Measurements from ENCODE around the gene LMF1. TPM values are rescaled to one million over a fixed set of nuclear protein-coding genes. Genes with fewer than 3 reads are reported as not detected.

LMF1 gene
- total and polyA plus RNA-seq, 2 donors (not counting 1 experiment from before 2014, with no cell fraction given) = 36.4 to 63.2 TPM

- Histone ChIP-seq H3K27ac (ENCODE audit: low read length in 2 of 2) (no peak overlapping the region), H3K27me3 (replicated peaks in 1 of 4; ENCODE audit: control extremely low read depth in 1 of 4, control insufficient read depth in 3 of 4, insufficient read depth in 4 of 4, low read length in 3 of 4) (peaks cover 0 to 54% (median 16%) of the 10 kb centered on the region in 4 experiments), H3K4me2 (replicated peaks; ENCODE audit: low read depth, low read length, poor library complexity, severe bottlenecking) (peak overlapping the region; percentile 97), H3K9me3 (ENCODE audit: control extremely low read depth in 1 of 3, control insufficient read depth in 2 of 3, insufficient read depth in 1 of 3, low read length in 2 of 3) (peaks cover 0 to 8% (median 0%) of the 10 kb centered on the region in 3 donors), H4K20me1 (ENCODE audit: control insufficient read depth, insufficient read depth, low read length, poor library complexity, severe bottlenecking) (no peaks in the 10 kb centered on the region), H3K4me3 (ENCODE audit: control extremely low read depth in 1 of 5, extremely low read depth in 1 of 5, insufficient read depth in 1 of 5, low read depth in 2 of 5, low read length in 4 of 5) (peak overlapping the region in 3 of 5 experiments; percentile 11 to 33 (median 26)), H3K4me1 (ENCODE audit: control insufficient read depth in 2 of 2, insufficient read depth in 2 of 2, low read length in 2 of 2) (peaks cover 15 to 22% of the 10 kb centered on the region in 2 donors), H3K36me3 (replicated peaks in 1 of 2; ENCODE audit: control extremely low read depth in 1 of 2, control insufficient read depth in 1 of 2, extremely low read depth in 1 of 2, insufficient read depth in 2 of 2, low read length in 1 of 2) (no peaks in the 10 kb centered on the region), H3K79me2 (ENCODE audit: control insufficient read depth, insufficient read depth, low read length) (no peaks in the 10 kb centered on the region), H2AFZ (ENCODE audit: insufficient read depth, low read depth, low read length, poor library complexity, severe bottlenecking) (no peak overlapping the region), H3K9ac (ENCODE audit: low read length) (peak overlapping the region; percentile 35)
- ChIA-PET POLR2A (no interaction called here), CTCF (no interaction called here)
- TF ChIP-seq EZH2 (IDR thresholded peaks at IDR 0.05; ENCODE audit: borderline replicate concordance, insufficient read depth, low read depth, low read length, poor library complexity, severe bottlenecking) = peak; percentile 68
- TF ChIP-seq CTCF (IDR thresholded peaks at IDR 0.05) = no peak
- ATAC-seq (ENCODE audit: low read depth) = no peak
- H3K4me3 Mint-ChIP-seq = peak overlapping the region; percentile 61
- H3K9me3 Mint-ChIP-seq (ENCODE audit: insufficient read depth) = no peaks in the 10 kb centered on the region
- 16% methylated on average over 71 of the region's 76 CpGs for WGBS (ENCODE audit: insufficient coverage)
- peak; percentile 56 for DNase-seq
- no peaks in the 10 kb centered on the region for H3K4me1 Mint-ChIP-seq
- intact Hi-C loops (cut with micrococcal nuclease) = no loop called here
- H3K27ac Mint-ChIP-seq = no peak overlapping the region
- peaks cover 13% of the 10 kb centered on the region for H3K27me3 Mint-ChIP-seq
These were observed 11.6 kb upstream of the LMF1 start for GRCh38 chr16:982145-983043.

- Histone ChIP-seq H3K4me1 (ENCODE audit: control insufficient read depth in 2 of 2, insufficient read depth in 2 of 2, low read length in 2 of 2) (peaks cover 15 to 22% of the 10 kb centered on the region in 2 donors), H3K79me2 (ENCODE audit: control insufficient read depth, insufficient read depth, low read length) (no peaks in the 10 kb centered on the region), H3K36me3 (replicated peaks in 1 of 2; ENCODE audit: control extremely low read depth in 1 of 2, control insufficient read depth in 1 of 2, extremely low read depth in 1 of 2, insufficient read depth in 2 of 2, low read length in 1 of 2) (no peaks in the 10 kb centered on the region), H3K9me3 (ENCODE audit: control extremely low read depth in 1 of 3, control insufficient read depth in 2 of 3, insufficient read depth in 1 of 3, low read length in 2 of 3) (peaks cover 0 to 8% (median 0%) of the 10 kb centered on the region in 3 donors), H3K4me2 (replicated peaks; ENCODE audit: low read depth, low read length, poor library complexity, severe bottlenecking) (peak within 1 kb of the TSS; percentile 97), H4K20me1 (ENCODE audit: control insufficient read depth, insufficient read depth, low read length, poor library complexity, severe bottlenecking) (no peaks in the 10 kb centered on the region), H3K4me3 (ENCODE audit: control extremely low read depth in 1 of 5, extremely low read depth in 1 of 5, insufficient read depth in 1 of 5, low read depth in 2 of 5, low read length in 4 of 5) (peak within 1 kb of the TSS in 4 of 5 experiments; percentile 42 to 59 (median 56)), H3K27me3 (replicated peaks in 1 of 4; ENCODE audit: control extremely low read depth in 1 of 4, control insufficient read depth in 3 of 4, insufficient read depth in 4 of 4, low read length in 3 of 4) (peaks cover 0 to 56% (median 16%) of the 10 kb centered on the region in 4 experiments), H3K9ac (ENCODE audit: low read length) (peak within 1 kb of the TSS; percentile 58), H2AFZ (ENCODE audit: insufficient read depth, low read depth, low read length, poor library complexity, severe bottlenecking) (peak within 1 kb of the TSS; percentile 68), H3K27ac (ENCODE audit: low read length in 2 of 2) (no peak within 1 kb of the TSS)
- intact Hi-C loops (cut with micrococcal nuclease) = no loop called here
- ChIA-PET CTCF (no interaction called here), POLR2A (interaction anchor here (1.5 kb wide), 1 partner anchor 10 kb away, joined by 9 read pairs; no protein-coding TSS in a partner anchor)
- TF ChIP-seq CTCF (IDR thresholded peaks at IDR 0.05) (no peak), EZH2 (IDR thresholded peaks at IDR 0.05; ENCODE audit: borderline replicate concordance, insufficient read depth, low read depth, low read length, poor library complexity, severe bottlenecking) (no peak)
- ATAC-seq (ENCODE audit: low read depth) = no peak
- WGBS (ENCODE audit: insufficient coverage) = 3% methylated on average over 80 of the region's 80 CpGs
- DNase-seq = no peak
- H3K27ac Mint-ChIP-seq = peak within 1 kb of the TSS; percentile 46
- no peaks in the 10 kb centered on the region for H3K9me3 Mint-ChIP-seq (ENCODE audit: insufficient read depth)
- peaks cover 13% of the 10 kb centered on the region for H3K27me3 Mint-ChIP-seq
- no peaks in the 10 kb centered on the region for H3K4me1 Mint-ChIP-seq
- H3K4me3 Mint-ChIP-seq = peak within 1 kb of the TSS; percentile 84
These were observed 10.9 kb upstream of the LMF1 start, which contains the start of gene SOX8 for GRCh38 chr16:981695-982144. Gene SOX8 (plus strand): TSS chr16:981770. CDS start chr16:981923, 153 bp downstream.

Measured in B cell (primary cell).